ENCODE measurements around the gene GLRX.
"Not testable (repeated sequence)": the region's sequence is repeated elsewhere in the genome, so short reads cannot be mapped to it uniquely, and the experiment has no call there.

The GLRX gene

DNA sequence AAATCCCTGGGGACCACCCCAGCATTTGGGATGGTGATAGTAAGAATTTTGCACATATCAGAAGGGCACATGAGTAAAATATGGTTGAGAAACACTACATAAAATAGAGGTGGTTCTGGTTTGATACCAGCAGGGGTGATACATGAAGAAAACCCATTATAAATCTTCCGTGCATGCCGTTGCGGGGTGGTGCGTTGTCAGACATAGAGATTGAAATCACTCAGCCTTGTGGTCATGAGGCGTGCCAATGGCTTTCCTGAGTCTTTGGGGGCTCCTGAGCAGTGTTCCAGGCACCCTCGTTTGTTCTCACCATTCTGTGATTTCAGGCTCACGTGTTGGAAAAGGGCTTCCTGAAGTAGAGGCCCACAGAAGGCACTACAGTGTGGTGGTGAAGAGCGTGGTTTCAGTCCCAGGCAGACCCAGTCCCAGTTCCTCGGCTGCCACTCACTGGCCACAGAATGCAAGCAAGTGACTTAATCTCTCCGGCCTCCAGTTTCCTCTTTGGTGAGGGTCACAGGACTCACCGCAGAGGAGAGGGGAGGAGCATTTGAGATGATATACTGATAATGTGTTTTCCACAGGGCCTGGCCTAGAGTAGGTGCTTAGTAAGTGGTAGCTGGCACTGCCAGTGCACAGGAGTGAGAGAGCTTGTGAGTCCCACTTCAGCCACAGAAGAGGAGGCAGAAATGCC is 20.5 kb upstream of the GLRX start:
- FAIRE-seq (peak; percentile 71), DNase-seq (ENCODE audit: insufficient read length, low spot score) (peak; percentile 72)
- TF ChIP-seq POLR2A (IDR thresholded peaks at IDR 0.05; ENCODE audit: low read depth, low read length): no peak

GRCh38 chr5:95841914-95842812 is 19.6 kb upstream of the GLRX start:
- DNase-seq (ENCODE audit: insufficient read length, low spot score) (no peak), FAIRE-seq (no peak)
- TF ChIP-seq POLR2A (IDR thresholded peaks at IDR 0.05; ENCODE audit: low read depth, low read length): no peak

- no peak for DNase-seq (ENCODE audit: insufficient read length, low spot score)
- no peak for FAIRE-seq
- TF ChIP-seq POLR2A (IDR thresholded peaks at IDR 0.05; ENCODE audit: low read depth, low read length): no peak
These were observed 18.6 kb upstream of the GLRX start for GRCh38 chr5:95840956-95841705.

GRCh38 chr5:95839658-95840057 is 17.1 kb upstream of the GLRX start:
- no peak for FAIRE-seq
- no peak for TF ChIP-seq POLR2A (IDR thresholded peaks at IDR 0.05; ENCODE audit: low read depth, low read length)
- no peak for DNase-seq (ENCODE audit: insufficient read length, low spot score)

- FAIRE-seq: no peak
- DNase-seq (ENCODE audit: insufficient read length, low spot score): no peak
- no peak for TF ChIP-seq POLR2A (IDR thresholded peaks at IDR 0.05; ENCODE audit: low read depth, low read length)
These were observed 16.0 kb upstream of the GLRX start for GRCh38 chr5:95838556-95838955.

GRCh38 chr5:95838001-95838520 is 15.5 kb upstream of the GLRX start:
- DNase-seq (ENCODE audit: insufficient read length, low spot score) (no peak), FAIRE-seq (no peak)
- TF ChIP-seq POLR2A (IDR thresholded peaks at IDR 0.05; ENCODE audit: low read depth, low read length): no peak

- DNase-seq (ENCODE audit: insufficient read length, low spot score) (no peak), FAIRE-seq (no peak)
- no peak for TF ChIP-seq POLR2A (IDR thresholded peaks at IDR 0.05; ENCODE audit: low read depth, low read length)
These were observed 15.0 kb upstream of the GLRX start for GRCh38 chr5:95837492-95837891.

DNA sequence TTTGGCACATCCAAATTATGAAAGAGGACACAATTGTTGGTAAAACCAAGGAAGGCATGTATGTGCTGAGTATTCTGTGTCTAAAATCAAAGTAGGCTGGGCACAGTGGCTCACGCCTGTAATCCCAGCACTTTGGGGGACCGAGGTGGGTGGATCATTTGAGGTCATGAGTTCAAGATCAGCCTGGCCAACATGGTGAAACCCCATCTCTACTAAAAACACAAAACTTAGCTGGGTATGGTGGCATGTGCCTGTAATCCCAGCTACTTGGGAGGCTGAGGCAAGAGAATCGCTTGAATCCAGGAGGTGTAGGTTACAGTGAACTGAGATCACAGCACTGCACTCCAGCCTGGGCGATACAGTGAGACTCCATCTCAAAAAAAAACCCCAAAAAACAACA is 14.4 kb upstream of the GLRX start:
- FAIRE-seq; DNase-seq (ENCODE audit: insufficient read length, low spot score): not testable (repeated sequence)

- no peak for DNase-seq (ENCODE audit: insufficient read length, low spot score)
- no peak for FAIRE-seq
- TF ChIP-seq POLR2A (IDR thresholded peaks at IDR 0.05; ENCODE audit: low read depth, low read length): no peak
These were observed 14.0 kb upstream of the GLRX start for GRCh38 chr5:95836544-95836943.

- FAIRE-seq: no peak
- TF ChIP-seq POLR2A (IDR thresholded peaks at IDR 0.05; ENCODE audit: low read depth, low read length): no peak
- DNase-seq (ENCODE audit: insufficient read length, low spot score): no peak
These were observed 13.3 kb upstream of the GLRX start for GRCh38 chr5:95835682-95836385.

DNA sequence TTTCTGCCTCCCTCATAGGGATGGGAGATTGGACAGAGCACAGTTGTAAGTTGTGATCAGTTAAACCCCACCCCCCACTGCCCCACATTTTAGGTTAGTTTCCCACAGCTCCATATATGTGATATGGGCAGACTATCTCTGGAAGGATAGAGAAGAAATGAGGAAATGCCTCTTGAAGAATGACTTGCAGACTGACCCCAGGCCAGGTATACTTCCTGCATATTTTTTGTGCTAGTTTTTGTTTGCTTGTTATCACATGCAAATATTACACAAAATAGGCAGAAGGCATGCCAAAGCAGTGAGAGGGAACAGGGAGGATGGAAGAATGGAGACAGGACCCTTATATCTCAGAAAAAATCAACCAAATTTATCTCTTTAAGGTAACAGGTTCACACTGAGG is 10.1 kb upstream of the GLRX start:
- TF ChIP-seq POLR2A (IDR thresholded peaks at IDR 0.05; ENCODE audit: low read depth, low read length): no peak
- DNase-seq (ENCODE audit: insufficient read length, low spot score) (no peak), FAIRE-seq (no peak)

DNA sequence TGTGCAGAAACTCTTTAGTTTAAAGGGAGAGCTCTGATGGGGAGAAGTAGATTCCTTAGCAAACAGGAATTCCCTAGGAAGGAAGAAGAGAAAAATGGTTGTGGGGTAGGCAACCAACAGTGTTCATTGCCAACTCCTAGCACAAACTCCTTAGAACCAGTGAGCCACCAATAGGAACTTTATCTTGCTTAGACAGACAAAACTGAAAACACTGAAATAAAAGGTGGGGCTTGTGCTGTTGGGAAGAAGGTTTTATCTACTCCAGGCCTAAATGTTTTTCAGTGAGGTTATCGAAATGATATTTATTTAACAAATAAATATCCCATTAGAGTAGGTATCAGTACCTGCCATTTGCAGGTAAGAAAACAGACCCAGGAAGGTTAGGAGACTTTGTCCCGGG is 7.7 kb upstream of the GLRX start:
- FAIRE-seq (no peak), DNase-seq (ENCODE audit: insufficient read length, low spot score) (no peak)
- TF ChIP-seq POLR2A (IDR thresholded peaks at IDR 0.05; ENCODE audit: low read depth, low read length): no peak

- no peak for DNase-seq (ENCODE audit: insufficient read length, low spot score)
- FAIRE-seq: no peak
- no peak for TF ChIP-seq POLR2A (IDR thresholded peaks at IDR 0.05; ENCODE audit: low read depth, low read length)
These were observed 5.3 kb upstream of the GLRX start for GRCh38 chr5:95827892-95828246.

Data from H54 (cell line).